ENCODE measurements around the gene PNPLA3. TPM values are rescaled to one million over a fixed set of nuclear protein-coding genes. Genes with fewer than 3 reads are reported as not detected.

Gene PNPLA3
- total RNA-seq, 2 donors from 2014 or later: 0.16 TPM; not detected in 1

- Histone ChIP-seq H3K4me3 (no peak overlapping the region), H3K27ac (no peak overlapping the region), H3K36me3 (no peaks in the 10 kb centered on the region), H3K4me1 (peaks cover 0 to 5% of the 10 kb centered on the region in 2 donors), H3K9me3 (no peaks in the 10 kb centered on the region), H3K27me3 (no peaks in the 10 kb centered on the region)
- DNase-seq (ENCODE audit: low spot score): no peak
- no peak for TF ChIP-seq CTCF (IDR thresholded peaks at IDR 0.05)
Measured at GRCh38 chr22:43928908-43929307, 5.3 kb downstream of the PNPLA3 start.

DNA sequence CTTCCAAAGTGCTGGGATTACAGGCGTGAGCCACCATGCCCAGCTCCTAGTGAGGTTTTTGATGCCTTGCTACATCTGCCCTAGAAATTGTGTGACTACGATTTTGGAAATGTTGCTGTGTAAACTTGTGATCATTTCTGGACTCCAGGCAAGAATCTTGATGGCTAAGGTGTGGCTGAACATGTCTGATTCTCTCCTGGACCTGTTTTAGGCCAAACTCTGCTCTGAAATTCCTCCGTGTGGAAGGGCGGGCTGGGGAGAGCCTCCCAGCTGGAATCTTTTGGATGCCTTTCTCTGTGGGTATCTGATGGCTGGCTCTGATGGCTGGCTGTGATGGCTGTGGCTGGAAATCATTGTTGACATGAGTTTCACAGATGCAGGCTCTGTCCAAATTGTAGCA, 8.2 kb downstream of the PNPLA3 start:
- no peak for TF ChIP-seq CTCF (IDR thresholded peaks at IDR 0.05)
- Histone ChIP-seq H3K4me3 (no peak overlapping the region), H3K4me1 (no peaks in the 10 kb centered on the region), H3K27me3 (no peaks in the 10 kb centered on the region), H3K9me3 (no peaks in the 10 kb centered on the region), H3K27ac (no peak overlapping the region), H3K36me3 (no peaks in the 10 kb centered on the region)
- DNase-seq (ENCODE audit: low spot score): no peak

- DNase-seq (ENCODE audit: low spot score): no peak
- no peak for TF ChIP-seq CTCF (IDR thresholded peaks at IDR 0.05)
- no peak overlapping the region for H3K4me3 ChIP-seq
- peaks cover 0 to 11% of the 10 kb centered on the region in 2 donors for H3K9me3 ChIP-seq
- no peaks in the 10 kb centered on the region for H3K36me3 ChIP-seq
- H3K27me3 ChIP-seq: no peaks in the 10 kb centered on the region
- no peak overlapping the region for H3K27ac ChIP-seq
- H3K4me1 ChIP-seq: no peaks in the 10 kb centered on the region
Measured at GRCh38 chr22:43941449-43941848, 17.8 kb downstream of the PNPLA3 start.

DNA sequence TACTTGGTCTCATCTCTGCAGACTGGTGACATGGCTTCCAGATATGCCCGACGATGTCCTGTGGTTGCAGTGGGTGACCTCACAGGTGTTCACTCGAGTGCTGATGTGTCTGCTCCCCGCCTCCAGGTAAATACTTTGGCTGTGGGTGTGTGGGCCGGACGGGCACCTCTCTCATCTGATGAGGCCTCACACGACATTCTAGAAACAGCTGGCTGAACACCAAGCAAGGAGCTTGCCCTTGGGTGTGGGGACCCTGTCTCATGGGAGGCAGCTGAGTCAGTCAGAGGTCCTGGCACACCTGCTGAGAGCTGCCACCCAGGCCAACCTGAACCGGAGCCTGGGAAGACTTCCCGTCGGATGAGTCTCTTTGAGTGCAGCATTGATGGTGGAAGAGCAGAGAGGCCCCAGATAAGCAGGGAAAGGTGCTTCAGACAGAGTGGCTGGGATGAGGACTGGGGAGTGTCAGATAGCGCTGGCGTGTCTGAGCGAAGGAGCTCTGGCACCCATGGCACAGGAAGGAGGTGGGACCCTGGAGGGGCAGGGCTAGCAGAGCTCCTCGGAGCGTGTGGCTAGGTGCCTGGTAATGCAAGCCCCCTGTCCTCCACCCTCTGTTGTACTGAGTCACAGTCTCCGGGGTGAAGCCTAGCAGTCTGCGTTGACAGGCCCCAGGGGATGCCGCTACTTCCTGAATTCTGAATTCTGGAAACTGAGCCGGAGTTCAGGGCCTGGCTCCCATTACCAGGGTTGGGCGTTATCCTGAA, 21.2 kb downstream of the PNPLA3 start:
- Histone ChIP-seq H3K27me3 (no peaks in the 10 kb centered on the region), H3K4me3 (no peak overlapping the region), H3K36me3 (no peaks in the 10 kb centered on the region), H3K4me1 (no peaks in the 10 kb centered on the region), H3K9me3 (peaks cover 0 to 11% of the 10 kb centered on the region in 2 donors), H3K27ac (no peak overlapping the region)
- no peak for DNase-seq (ENCODE audit: low spot score)
- TF ChIP-seq CTCF (IDR thresholded peaks at IDR 0.05): no peak

GRCh38 chr22:43945632-43946383, 22.2 kb downstream of the PNPLA3 start:
- no peak for DNase-seq (ENCODE audit: low spot score)

More at GRCh38 chr22:43945632-43946383, 22.2 kb downstream of the PNPLA3 start:
- no peaks in the 10 kb centered on the region for H3K36me3 ChIP-seq
- H3K4me1 ChIP-seq: no peaks in the 10 kb centered on the region
- H3K4me3 ChIP-seq: no peak overlapping the region
- H3K9me3 ChIP-seq: peaks cover 0 to 11% of the 10 kb centered on the region in 2 donors
- no peaks in the 10 kb centered on the region for H3K27me3 ChIP-seq
- no peak overlapping the region for H3K27ac ChIP-seq
- peak; percentile 36 to 61 for TF ChIP-seq CTCF (IDR thresholded peaks at IDR 0.05)
